HepG2 (cell line): Measurements from ENCODE around the gene EIF2S2. TPM values are rescaled to one million over a fixed set of nuclear protein-coding genes. Genes with fewer than 3 reads are reported as not detected.

Experiments
- EP300 ChIP-seq, 3 experiments: sonication (generic) in 1 of 3; formaldehyde crosslinking in 1 of 3; IDR thresholded peaks; 2 replicates each; pipeline versions ENCODE4 v1.5.1 to v1.6.1; 2011 to 2020; ENCODE audit warnings: low read depth in 2 of 3, low read length in 2 of 3, borderline replicate concordance in 1 of 3, improper control_type of control experiment in 1 of 3, mild to moderate bottlenecking in 1 of 3, missing genetic modification reagents in 1 of 3, moderate library complexity in 1 of 3
- SAP130 ChIP-seq: IDR thresholded peaks from 2 replicates; pipeline ENCODE4 v1.6.1; 2016; ENCODE audit warnings: low read depth
- ZMYM4 ChIP-seq: sonication (generic); formaldehyde crosslinking; IDR thresholded peaks from 2 replicates; pipeline ENCODE4 v1.8.1; 2023; ENCODE audit warnings: mild to moderate bottlenecking, missing genetic modification reagents
- ZNF160 ChIP-seq: sonication (generic); formaldehyde crosslinking; IDR thresholded peaks from 2 replicates; pipeline ENCODE4 v1.8.0; 2022; ENCODE audit warnings: mild to moderate bottlenecking, inconsistent platforms, missing genetic modification reagents
- ZNF180 ChIP-seq: sonication (generic); formaldehyde crosslinking; IDR thresholded peaks from 2 replicates; pipeline ENCODE4 v1.4.0; 2020; ENCODE audit warnings: low read depth, missing genetic modification reagents, borderline replicate concordance
- ZNF567 ChIP-seq: sonication (generic); formaldehyde crosslinking; IDR thresholded peaks from 2 replicates; pipeline ENCODE4 v1.8.1; 2023; ENCODE audit warnings: mild to moderate bottlenecking, missing genetic modification reagents, borderline replicate concordance
- polyA plus RNA-seq, 8 experiments: library from polyadenylated mRNA; depleted of rRNA in 3 of 8; stranded (reverse) in 7 of 8; unstranded in 1 of 8; fragments of >200 nt; fragmentation: Illumina TruSeq in 4 of 8; extraction: Trizol in 4 of 8; gene quantifications; 2 replicates each; pipeline versions ENCODE4 v1.2.1 to v1.2.3, GENCODE V29; 2011 to 2016; ENCODE audit warnings: low read depth in 4 of 8, missing spikeins in 1 of 8, mixed read lengths in 1 of 8; ENCODE audit not compliant: insufficient read depth in 1 of 8
- total RNA-seq, 5 experiments: library from RNA; depleted of rRNA; stranded (reverse); fragments of >200 nt; fragmentation: Illumina TruSeq; extraction: Trizol; gene quantifications; 2 replicates each; pipeline ENCODE4 v1.2.3, GENCODE V29; 2016; ENCODE audit warnings: low read depth in 1 of 5
- TF ChIP-seq, protein P1 (sequence below): sonication (generic); formaldehyde crosslinking; IDR thresholded peaks from 2 replicates; pipeline ENCODE4 v1.4.0; 2020; ENCODE audit warnings: mild to moderate bottlenecking, missing genetic modification reagents
- TF ChIP-seq, protein P2 (sequence below): sonication (generic); formaldehyde crosslinking; IDR thresholded peaks from 2 replicates; pipeline ENCODE4 v1.4.0; 2020; ENCODE audit warnings: missing genetic modification reagents, borderline replicate concordance
- TF ChIP-seq, protein P3 (sequence below): sonication (generic); formaldehyde crosslinking; IDR thresholded peaks from 2 replicates; pipeline ENCODE4 v1.5.1; 2020; ENCODE audit warnings: missing genetic modification reagents, mild to moderate bottlenecking, borderline replicate concordance
- TF ChIP-seq, protein P4 (sequence below): sonication (generic); formaldehyde crosslinking; IDR thresholded peaks from 2 replicates; pipeline ENCODE4 v1.5.0; 2020; ENCODE audit warnings: mild to moderate bottlenecking, missing genetic modification reagents

The EIF2S2 gene
- total and polyA plus RNA-seq, 2 of the 13 experiments (the other 11 are each of a cell fraction or from before 2014, with no cell fraction given): 126 to 213 TPM

DNA sequence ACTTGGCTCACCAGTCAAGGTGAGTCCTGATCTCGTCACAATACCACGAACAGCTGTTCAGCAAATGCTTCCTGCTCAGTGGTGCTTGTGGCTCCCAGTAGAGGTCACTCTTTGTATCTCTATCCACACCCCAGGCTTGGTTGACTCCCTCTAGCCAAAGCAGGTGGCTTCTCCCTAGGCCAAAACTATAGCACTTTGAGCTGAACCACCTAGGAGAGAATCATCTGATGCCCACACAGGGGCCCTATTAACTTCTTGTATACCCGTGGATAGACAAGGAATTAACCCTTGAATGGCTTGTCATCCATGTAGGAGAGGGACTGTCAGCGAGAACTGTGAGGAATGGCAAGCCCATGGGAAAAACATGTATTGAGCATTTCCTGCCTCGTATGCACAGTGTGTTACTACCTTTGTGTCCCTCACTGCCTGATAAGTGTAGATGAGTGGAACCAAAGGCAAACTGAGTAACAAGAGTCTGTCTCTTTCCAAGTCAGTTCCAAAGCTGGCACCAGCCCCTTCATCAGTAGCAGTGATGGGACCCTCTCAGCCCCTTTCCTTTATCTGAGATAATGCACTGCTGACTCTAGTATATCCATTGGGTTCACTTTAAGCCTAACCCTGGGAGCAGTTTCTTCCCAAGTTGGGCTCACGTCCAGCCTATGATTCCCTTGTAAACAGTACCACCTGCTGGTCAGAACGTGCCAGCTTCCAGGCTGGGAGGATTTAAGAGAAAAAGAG lies 42.5 kb downstream of the EIF2S2 start (continued):
- TF ChIP-seq, protein P1, sequence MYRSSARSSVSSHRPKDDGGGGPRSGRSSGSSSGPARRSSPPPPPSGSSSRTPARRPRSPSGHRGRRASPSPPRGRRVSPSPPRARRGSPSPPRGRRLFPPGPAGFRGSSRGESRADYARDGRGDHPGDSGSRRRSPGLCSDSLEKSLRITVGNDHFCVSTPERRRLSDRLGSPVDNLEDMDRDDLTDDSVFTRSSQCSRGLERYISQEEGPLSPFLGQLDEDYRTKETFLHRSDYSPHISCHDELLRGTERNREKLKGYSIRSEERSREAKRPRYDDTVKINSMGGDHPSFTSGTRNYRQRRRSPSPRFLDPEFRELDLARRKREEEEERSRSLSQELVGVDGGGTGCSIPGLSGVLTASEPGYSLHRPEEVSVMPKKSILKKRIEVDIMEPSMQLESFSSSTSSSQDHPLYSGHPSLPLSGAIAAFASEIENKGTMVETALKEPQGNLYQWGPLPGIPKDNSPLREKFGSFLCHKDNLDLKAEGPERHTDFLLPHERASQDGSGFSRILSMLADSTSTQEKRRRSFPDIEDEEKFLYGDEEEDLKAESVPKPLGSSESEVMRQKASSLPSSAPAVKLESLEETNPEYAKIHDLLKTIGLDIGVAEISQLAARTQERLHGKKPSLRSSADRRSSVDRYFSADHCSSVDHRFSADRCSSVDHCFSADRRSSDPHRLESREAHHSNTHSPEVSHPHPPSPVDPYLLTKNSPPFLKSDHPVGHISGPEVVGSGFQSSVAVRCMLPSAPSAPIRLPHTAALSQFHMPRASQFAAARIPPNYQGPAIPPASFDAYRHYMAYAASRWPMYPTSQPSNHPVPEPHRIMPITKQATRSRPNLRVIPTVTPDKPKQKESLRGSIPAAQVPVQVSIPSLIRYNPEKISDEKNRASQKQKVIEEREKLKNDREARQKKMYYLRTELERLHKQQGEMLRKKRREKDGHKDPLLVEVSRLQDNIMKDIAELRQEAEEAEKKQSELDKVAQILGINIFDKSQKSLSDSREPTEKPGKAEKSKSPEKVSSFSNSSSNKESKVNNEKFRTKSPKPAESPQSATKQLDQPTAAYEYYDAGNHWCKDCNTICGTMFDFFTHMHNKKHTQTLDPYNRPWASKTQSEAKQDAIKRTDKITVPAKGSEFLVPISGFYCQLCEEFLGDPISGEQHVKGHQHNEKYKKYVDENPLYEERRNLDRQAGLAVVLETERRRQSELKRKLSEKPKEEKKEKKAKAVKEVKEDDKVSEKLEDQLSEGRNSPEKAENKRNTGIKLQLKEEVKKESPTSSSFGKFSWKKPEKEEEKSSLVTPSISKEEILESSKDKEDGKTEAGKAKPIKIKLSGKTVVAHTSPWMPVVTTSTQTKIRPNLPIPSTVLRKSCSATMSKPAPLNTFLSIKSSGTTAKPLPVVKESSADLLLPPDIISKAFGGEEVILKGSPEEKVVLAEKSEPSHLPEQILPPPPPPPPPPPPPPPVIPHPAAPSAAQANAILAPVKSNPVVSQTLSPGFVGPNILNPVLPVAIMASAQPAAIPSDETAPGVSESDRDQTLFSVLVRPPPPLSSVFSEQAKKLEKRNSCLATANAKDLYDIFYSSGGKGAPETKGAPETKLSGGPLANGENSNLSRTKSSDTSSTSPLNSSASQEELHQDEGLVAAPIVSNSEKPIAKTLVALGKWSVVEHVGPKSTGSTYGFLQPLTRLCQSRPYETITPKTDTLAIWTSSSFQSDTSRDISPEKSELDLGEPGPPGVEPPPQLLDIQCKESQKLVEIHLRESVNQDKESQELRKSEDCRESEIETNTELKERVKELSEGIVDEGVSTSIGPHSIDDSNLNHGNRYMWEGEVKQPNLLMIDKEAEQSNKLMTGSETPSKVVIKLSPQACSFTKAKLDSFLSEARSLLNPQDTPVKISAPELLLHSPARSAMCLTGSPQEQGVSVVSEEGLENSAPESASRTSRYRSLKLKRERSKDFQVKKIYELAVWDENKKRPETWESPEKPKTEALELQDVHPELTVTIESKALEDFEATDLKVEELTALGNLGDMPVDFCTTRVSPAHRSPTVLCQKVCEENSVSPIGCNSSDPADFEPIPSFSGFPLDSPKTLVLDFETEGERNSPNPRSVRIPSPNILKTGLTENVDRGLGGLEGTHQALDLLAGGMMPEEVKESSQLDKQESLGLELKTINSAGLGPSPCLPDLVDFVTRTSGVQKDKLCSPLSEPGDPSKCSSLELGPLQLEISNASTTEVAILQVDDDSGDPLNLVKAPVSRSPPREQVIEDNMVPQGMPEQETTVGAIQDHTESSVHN: peak; percentile 92; the same call in 1 of the 2 replicates
- peak; percentile 24; the same call in 1 of the 2 replicates for TF ChIP-seq SAP130
- peak; percentile 61; the same call in 1 of the 2 replicates for TF ChIP-seq ZMYM4 (CRISPR knock-in tag)
- TF ChIP-seq, protein P2, sequence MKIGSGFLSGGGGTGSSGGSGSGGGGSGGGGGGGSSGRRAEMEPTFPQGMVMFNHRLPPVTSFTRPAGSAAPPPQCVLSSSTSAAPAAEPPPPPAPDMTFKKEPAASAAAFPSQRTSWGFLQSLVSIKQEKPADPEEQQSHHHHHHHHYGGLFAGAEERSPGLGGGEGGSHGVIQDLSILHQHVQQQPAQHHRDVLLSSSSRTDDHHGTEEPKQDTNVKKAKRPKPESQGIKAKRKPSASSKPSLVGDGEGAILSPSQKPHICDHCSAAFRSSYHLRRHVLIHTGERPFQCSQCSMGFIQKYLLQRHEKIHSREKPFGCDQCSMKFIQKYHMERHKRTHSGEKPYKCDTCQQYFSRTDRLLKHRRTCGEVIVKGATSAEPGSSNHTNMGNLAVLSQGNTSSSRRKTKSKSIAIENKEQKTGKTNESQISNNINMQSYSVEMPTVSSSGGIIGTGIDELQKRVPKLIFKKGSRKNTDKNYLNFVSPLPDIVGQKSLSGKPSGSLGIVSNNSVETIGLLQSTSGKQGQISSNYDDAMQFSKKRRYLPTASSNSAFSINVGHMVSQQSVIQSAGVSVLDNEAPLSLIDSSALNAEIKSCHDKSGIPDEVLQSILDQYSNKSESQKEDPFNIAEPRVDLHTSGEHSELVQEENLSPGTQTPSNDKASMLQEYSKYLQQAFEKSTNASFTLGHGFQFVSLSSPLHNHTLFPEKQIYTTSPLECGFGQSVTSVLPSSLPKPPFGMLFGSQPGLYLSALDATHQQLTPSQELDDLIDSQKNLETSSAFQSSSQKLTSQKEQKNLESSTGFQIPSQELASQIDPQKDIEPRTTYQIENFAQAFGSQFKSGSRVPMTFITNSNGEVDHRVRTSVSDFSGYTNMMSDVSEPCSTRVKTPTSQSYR: no peak
- no peak for TF ChIP-seq ZNF180 (CRISPR knock-in tag)
- TF ChIP-seq, protein P3, sequence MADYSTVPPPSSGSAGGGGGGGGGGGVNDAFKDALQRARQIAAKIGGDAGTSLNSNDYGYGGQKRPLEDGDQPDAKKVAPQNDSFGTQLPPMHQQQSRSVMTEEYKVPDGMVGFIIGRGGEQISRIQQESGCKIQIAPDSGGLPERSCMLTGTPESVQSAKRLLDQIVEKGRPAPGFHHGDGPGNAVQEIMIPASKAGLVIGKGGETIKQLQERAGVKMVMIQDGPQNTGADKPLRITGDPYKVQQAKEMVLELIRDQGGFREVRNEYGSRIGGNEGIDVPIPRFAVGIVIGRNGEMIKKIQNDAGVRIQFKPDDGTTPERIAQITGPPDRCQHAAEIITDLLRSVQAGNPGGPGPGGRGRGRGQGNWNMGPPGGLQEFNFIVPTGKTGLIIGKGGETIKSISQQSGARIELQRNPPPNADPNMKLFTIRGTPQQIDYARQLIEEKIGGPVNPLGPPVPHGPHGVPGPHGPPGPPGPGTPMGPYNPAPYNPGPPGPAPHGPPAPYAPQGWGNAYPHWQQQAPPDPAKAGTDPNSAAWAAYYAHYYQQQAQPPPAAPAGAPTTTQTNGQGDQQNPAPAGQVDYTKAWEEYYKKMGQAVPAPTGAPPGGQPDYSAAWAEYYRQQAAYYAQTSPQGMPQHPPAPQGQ: 0 out of 2 replicates have a peak, but pooled peaks have one; percentile 41
- no peak for TF ChIP-seq EP300 (IDR thresholded peaks at IDR 0.05; ENCODE audit: low read depth in 2 of 2, low read length in 2 of 2)
- peak; percentile 8; the same call in 1 of the 2 replicates for TF ChIP-seq EP300 (CRISPR knock-in tag; IDR thresholded peaks at IDR 0.05; ENCODE audit: borderline replicate concordance)
- TF ChIP-seq, protein P4, sequence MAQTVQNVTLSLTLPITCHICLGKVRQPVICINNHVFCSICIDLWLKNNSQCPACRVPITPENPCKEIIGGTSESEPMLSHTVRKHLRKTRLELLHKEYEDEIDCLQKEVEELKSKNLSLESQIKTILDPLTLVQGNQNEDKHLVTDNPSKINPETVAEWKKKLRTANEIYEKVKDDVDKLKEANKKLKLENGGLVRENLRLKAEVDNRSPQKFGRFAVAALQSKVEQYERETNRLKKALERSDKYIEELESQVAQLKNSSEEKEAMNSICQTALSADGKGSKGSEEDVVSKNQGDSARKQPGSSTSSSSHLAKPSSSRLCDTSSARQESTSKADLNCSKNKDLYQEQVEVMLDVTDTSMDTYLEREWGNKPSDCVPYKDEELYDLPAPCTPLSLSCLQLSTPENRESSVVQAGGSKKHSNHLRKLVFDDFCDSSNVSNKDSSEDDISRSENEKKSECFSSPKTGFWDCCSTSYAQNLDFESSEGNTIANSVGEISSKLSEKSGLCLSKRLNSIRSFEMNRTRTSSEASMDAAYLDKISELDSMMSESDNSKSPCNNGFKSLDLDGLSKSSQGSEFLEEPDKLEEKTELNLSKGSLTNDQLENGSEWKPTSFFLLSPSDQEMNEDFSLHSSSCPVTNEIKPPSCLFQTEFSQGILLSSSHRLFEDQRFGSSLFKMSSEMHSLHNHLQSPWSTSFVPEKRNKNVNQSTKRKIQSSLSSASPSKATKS (CRISPR knock-in tag): peak; percentile 53; the same call in 1 of the 2 replicates
- TF ChIP-seq ZNF160 (CRISPR knock-in tag): no peak
- 0 out of 2 replicates have a peak, but pooled peaks have one; percentile 44 for TF ChIP-seq ZNF567 (CRISPR knock-in tag)
